NCI-H524 (cell line): ENCODE measurements around the gene FADS6.

ENCODE experiments used
- DNase-seq, 2 experiments: peaks; one replicate each; lab custom pipeline; 2025; lab: John Stamatoyannopoulos, UW

FADS6 gene

DNA sequence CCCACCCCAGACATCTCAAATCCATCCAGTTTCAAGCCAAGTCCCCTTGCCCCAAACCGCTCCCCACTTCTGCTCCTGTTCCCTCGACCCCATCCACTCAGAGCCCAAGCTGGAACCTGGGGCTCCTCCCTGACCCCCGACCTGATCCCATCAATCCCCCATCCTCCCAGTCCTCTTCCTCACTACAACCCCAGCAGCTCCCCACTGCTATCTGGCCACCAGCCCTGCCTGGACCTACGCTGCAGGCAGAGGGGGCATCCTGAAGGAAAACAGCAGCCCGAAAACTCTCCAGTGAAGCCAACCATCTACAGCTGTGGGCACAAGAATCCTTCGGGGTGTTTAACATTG, 24.6 kb downstream of the FADS6 start:
- DNase-seq, result no peak

DNA sequence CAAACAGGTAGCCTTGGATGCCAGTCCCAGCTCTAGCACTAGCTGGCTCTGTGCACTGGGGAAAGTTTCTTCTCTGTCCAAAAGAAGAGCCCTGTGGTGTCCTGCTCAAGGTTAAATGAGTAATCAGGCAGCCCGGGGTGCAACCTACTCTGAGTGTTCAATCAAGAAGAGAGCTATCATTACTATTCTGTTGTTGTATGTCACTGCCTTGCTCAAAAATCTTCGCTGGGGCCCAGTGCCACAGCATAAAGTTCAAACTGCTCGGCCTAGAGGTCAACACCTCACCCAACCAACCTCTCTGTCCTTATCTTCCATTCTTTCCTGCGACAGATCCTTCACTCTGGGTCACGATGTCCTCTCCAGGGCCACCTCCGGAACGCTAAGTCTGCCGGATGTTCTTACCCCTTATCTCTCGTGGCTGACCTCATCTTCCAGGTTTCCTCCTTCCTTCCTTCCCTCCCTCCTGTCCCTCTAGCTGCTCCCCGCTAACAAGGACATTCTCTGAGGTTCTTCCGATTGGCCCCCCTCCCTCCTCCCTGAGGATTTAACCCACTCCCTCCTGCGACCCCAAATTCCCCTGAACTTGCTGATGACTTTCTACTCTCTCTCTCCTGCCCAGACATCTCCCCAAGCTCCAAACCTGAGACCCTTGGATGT, 25.1 kb downstream of the FADS6 start:
- DNase-seq, result no peak

DNA sequence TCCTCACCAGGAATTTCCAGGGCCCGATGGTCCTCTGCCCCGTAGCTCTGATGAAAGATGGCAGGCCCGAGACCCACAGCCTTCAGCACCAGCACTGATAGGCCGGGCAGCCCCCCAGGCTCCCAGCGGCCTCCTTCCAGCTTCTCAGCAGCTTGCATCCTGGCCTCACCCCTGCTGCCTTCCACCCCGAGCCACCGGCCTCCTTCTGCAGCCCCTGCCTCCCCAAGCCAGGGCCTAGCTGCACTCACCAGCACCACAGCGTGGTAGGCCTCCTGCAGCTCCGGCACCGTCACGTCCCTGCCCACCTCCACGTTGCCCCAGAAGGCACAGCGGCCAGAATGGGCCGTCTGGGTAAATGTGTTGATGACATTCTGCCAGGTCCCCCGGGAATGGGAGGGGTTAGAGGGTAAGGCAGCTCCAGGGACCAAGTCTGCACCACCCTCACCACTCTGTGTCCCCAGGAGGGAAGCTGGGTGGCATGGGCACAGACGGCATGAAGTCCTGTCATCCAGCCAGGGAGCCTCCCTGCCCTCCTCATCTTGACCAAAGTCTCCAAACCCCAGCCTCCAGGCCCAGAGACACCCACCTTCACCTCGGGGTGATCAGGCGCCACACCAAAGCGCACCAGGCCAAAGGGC, 27.1 kb downstream of the FADS6 start:
- no peak for DNase-seq

DNA sequence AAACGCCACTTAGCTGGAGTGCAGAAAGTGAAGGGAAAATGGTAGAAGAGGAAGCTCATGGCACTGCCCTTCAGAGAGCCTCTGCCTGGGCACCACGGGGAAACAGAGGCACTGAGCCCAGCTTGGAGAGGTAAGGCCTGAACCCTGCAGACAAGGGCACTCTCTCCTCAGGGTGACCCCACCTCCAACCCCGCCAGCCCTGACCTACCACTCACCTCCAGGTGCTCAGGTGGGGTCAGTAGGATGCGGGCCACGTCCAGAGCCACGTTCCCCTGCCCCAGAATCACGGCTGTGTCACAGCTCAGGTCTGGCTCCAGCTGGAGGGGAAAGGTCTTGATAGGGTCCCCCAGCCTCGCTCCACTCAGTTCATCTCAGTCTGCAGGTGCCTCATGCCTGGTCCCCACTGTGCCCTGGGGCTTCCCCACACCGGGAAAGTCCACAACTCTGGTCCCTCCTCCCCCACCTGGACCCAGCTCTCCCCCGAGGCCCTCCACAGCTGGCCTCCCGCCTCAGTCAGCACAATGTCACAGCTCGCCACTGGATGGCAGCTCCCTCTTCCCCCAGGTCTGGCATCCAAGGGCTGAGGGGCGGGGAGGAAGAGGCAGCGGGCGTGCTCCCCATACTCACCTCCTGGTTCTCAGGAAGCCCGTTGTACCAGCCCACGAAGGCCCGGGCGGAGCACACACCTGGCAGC, 27.8 kb downstream of the FADS6 start:
- peak in 1 of 2 experiments; percentile 37 for DNase-seq

DNA sequence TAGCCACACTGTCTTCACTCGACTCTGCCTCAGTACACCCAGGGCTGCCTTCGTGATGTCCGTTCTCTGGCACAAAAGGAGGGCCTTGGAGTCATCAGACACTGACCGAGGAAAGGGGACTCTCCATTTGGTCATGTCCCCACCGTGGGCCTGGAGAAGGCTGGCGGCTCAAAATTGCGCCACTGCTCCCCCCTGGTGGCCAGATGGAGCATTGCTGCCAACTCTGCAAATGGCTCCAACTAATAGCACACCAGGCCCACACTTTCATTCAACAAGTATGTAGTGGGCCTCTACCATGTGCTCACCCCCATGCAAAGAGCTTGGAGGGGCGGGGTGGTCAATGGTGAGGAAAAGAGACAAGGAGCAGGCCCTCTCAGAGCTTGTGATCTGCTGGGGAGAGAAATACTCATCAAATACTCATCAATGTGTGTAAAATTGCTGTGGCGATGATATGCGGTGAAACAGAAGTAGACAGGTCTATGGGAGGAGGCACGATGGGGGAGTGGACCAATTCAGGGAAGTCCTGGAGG, 28.5 kb downstream of the FADS6 start:
- DNase-seq, result peak; percentile 68 to 82

DNA sequence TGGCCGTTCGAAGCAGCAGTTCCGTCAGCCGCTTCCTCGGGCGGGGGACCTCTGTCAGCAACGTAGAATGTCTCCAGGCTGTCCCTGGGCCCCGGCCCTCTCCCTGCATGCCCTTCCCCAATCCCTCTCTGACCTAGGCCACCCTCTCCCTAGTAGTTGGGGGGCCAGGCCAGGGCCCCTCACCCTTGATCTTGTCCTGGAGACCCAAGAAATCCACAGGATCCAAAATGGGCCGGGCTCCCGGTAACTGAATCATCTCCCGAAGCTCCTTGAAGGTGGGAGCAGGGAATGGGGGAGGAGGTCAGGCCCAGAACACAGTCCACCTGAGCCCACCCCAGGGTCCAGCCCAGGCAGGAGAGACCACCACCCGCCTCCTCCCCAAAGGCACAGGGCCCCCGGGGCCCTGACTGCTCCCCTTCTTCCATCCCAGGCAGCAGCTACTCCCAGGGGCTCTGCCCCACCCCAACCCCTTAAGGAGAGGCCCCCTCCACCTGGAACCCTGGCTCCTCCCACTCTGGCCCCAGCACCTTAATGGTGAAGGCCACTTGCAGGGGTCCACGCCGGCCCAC, 29.1 kb downstream of the FADS6 start:
- DNase-seq, result no peak

DNA sequence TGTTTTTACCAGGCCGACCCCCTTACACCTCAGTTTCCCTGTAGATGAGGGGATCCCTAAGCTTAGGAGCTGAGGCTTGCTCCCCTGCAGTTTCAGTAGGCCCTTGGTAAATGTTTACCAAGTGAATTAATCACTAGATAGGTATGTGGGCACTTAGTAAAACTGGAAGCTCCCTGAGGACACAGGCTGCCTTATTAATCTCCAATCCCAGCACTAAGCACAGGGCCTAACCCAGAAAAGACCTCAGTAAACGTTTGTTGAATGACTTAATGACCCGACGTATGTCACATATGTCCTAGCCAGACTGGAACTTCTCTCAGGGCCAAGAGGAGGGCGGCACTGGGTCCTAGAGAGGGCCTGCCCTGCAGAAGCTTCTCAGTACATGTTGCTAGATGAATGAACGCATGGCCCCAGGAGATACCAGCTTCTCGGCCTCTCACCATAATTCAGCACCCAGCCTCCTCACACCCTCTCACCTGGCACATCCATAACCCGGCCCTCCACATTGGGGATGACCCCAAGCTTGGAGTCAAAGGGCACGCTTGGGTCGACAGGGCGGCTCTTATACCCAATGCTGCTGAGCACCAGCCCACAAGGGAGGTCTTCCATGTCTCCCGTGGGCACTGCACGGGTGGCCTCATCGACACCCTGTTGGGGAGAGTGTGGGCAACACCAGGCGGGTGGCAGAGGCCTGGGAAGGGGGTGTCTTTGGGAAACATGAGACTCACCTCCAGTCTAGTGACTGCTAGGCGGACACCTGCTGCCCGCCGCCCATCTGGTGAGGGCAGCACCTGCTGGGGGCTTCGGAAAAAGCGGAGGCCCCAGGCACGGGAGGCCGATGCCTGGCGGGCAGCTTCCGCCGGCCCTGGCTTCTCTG, 29.8 kb downstream of the FADS6 start:
- no peak for DNase-seq

DNA sequence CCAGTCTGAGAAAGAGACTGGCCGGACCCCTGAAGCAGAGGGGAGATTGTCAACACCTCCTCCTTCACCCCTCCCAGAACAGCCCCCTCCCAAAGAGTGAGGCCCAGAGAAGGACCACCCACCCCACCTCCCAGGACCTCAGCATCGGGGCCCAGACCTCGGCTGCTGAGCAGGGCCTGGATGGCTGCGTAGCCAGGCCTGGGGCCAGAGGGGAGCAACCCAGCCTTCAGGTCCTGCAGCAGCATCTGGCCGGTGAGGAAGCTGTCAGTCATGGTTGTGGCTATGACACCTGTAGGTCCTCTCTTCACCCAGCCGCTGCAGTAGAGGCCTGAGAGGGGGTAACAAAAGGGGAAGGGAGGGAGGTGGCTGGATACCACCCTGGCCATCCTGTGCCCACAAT, 30.5 kb downstream of the FADS6 start:
- no peak for DNase-seq

DNA sequence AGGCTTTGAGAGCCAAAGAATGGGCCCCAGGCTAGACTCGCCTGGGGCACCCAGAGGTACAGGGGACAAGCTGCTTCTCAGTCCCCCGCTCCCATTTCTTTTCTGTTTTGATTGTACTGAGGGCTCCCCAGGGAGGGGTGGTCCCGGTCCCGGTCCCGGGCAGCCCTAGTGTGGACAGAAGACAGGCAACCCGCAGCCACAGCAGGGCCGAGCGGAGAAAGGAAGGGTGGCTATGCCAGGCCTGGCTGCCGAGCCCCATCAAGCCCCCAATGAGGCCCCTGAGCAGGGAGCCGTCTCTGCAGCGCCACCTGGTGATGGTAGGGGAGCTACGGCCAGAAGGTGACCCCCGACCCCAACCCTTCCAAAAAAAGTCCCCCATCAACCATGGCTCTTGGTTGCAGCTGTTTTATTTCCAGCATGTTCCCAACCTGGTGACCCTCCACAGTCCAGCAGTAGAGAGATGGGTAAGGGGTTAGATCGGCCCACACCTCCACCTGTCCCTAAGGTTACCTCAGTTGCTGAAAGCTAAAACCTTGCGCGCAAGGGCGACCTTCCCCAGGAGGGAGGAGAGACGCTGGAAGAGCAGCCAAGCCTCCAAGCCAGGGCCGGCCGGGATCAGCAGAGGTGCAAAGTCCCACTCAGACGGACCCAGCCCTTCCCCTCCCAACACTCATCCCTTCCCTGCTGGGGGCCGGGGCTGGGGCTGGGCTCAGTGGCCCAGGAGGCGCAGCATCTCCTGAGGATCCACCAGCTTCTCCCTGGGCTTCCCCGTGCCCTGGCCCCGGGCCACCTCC, 31.1 kb downstream of the FADS6 start:
- DNase-seq, result peak; percentile 68 to 81

DNA sequence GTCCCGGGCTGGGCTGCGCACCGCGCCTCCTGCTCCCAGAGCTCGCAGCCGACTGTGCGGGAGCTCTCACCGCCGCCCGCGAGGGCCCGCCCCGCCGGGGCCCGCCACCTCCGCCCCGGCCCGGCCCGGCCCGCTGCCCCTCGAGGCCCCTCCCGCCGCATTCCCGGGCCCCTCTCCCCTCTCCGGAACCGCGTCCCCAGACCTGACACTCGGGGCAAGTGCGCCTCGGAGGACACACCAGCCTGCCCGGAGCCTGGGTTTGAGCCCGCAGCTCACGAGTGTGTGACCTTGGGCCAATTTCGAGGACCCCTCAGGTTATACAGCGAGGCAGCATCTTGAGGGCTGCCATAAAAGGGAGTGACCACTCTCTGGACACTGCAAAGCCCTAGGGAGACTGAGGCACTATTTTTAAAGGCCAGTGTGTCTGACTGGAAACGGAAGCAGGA, 31.7 kb downstream of the FADS6 start:
- DNase-seq, result no peak

DNA sequence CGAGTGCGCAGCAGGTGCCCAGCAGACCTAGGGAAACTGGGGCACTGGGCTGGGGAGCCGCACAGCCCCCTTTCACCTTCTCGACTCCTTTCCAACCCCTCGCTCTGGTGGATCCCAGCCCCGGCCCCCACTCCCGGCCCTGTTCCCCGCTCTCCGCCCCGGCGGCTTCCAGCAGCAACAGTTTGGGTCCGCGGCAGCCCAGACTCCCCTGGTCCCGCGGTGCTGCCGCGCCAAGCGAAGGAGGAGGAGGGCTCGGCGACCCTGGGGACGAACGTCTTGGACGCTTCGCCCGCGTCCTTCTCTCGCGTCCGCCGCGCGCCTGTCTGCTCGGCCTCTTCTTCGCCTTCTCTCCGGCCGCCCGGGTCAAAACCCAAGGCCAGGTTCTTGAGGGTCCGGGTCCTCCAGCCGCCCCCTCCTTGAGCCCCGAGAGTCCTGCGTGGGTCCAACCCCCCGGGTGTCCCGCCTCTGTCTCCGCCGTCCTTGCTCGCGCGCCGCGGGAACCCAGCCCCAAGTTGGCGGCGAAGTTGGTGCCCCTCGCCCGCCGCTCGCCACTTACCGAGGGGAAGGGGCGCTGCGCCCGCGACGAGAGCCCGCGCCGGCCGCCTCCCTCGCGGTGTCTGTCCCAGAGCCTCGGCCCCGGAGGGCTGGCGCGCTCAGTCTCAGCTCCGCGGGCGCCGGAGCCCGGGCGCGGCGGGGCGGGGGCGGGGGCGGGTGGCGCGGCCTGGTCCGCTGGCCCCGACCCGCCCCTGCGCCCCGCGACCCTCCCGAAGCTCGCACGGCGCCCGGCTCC, 32.4 kb downstream of the FADS6 start:
- DNase-seq, result peak; percentile 26 to 43

DNA sequence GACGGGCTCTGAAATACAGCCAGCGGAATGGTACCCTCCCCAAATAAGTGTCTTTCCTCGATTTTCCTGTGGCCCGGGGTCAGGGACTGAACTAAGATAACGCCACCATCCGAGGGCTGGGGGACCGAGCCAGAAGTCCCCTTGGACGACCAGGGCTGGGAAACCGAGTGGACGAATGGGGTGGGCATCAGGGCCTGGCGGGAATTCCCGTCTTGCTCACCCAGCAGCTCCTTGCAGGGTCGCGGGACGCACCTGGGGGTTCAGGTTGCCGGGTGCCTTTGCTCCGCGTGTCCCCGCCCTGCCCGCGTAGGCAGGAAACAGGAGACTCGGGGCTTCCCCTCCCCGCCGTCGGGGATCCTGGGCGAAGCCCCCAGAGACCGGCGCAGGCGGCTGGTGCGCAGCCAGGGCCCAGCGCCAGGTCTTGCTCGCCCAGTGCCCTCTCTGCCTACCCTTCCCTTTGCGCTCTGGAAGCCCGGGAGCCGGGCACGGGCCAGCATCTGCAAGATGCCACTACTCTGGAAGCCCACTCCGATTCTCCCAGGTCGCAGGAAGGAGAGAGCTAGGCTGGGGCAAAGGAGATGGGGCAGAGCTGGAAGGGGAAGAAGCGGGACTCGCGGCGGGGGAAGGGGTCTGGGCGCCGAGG, 33.1 kb downstream of the FADS6 start:
- peak; percentile 39 to 56 for DNase-seq

DNA sequence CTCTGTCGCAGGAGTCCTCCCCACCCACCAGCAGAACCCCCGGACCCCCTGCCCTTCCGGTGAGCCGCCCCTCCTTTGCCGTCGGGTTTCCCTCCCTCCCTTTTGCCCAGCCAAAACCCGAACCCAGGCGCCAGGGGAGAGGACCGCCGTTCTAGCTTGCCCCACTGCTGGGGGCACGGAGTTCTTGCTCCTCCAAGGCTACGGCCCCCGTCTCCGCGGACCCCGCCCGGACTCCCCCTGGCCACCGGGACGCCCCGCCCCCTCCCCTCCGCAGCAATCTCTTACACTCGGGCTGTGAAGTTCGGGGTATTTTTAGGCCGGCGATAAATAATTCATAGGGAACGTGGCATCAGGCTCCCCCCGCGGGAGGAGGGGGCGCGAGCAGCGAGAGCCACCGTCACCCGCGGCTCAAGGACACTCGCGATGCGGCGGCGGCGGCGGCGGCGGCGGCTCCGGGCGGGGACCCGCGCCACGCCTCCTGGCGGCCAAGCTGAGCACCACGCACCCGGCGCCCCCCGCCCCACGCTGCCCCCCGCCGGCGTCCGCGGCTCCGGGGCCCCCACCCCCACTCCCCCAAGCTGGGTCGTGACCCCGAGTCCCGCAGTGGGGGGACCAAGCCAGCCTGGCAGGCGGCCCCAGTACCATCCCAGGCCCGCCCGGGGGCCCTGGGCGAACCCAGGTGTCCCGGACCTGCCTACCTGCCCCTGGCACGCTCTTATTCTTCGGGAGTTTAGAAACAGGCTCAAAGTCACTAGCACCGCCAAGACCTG, 33.8 kb downstream of the FADS6 start, which contains the start of gene GRIN2C:
Gene GRIN2C, minus strand, starts transcription at position 427 of the 770 bp plus-strand sequence. CDS start 4,793 bp downstream, outside the sequence.
- peak in 1 of 2 experiments; percentile 42 for DNase-seq

DNA sequence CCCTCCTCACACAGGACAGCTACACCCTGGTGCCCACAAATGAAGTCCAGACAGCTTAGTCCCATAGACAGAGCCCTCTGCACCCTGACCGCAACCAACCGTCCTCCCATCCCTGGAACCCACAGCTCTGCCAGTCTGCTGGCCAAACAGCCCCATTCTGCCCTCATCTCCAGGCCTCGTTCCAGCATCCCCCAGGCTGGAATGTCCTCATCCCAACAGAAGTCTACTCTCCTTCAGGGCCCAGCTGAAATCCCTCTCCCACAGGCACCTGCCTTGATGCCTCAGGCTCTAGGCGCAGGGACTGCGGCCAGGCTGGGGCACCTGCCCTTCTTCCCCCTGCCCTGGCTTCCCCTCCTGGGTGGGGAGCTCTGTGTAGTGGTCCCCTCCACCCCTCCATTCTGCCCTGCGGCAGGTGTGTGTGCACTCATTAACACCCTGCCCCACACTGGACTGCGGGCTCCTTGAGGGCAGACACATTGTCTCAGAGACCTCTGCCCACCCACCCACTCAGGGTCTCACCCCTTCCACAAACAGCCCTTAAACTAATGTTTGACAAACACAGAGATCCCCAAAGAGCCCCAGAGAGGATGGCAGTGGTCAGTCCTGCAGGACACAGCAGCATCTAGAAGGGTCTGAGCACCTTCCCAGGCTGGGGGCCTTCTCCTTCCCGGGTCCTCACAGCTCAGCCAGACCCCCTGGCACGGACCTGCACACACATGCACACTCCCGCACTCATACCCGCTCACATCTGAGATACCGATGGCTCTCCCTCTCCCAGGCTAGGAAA, 34.6 kb downstream of the FADS6 start:
- no peak for DNase-seq

DNA sequence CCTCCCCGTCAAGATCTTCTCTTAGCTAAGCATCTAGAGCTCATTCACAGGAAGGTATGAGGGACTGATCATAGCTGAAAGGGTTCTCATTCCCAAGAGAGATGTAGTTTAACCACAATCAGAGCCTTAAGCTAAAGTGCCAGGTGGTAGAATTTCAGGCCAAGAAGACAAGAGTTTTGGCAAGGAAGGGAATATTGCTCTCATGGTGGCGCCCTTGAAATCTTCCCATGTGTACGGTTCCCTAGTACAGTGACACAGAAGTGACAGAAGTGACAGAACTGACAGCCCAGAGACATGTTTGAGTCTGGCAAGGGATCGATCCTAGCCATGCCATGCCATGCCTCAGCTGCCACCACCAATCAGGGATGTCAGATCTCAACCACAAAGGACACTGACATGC, 36.2 kb downstream of the FADS6 start:
- no peak for DNase-seq

DNA sequence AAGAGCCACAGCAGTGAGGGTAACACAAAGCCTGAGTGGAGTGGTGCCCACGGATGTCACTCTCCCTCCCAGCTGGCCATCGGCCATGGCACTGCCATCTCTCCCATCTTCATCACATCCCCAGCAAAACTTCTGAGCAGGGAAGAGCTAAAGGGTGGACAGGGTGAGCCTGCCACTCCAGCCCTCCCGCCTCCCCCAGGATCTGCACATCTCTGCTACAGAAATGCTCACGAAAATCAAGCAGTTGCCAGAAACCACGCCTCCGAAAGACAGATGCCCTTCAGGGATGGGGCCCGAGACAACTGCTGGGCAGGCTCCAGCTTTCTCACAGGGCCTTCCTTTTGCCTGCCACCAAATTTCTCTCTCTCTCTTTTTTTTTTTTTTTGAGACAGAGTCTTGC, 37.3 kb downstream of the FADS6 start:
- DNase-seq, result peak in 1 of 2 experiments; percentile 43

DNA sequence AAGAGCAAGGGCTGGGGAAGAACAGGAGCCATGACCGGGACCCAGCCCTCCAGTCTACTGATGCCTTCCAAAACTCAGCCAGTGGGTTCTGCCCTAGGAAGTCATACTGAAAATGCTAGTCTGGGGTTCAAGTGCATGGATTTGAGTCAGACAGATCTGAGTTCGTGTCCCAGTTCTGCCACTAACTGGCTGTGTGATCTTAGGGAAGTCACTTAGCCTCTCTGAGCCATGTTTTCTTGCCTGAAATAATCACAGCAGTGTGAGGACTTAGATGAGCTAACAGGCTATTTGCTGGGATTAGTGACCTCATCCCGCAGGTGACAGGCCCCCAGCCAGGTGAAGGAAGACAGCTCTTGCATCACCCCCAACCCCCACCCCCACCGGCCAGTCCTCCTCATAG, 38.1 kb downstream of the FADS6 start:
- no peak for DNase-seq

DNA sequence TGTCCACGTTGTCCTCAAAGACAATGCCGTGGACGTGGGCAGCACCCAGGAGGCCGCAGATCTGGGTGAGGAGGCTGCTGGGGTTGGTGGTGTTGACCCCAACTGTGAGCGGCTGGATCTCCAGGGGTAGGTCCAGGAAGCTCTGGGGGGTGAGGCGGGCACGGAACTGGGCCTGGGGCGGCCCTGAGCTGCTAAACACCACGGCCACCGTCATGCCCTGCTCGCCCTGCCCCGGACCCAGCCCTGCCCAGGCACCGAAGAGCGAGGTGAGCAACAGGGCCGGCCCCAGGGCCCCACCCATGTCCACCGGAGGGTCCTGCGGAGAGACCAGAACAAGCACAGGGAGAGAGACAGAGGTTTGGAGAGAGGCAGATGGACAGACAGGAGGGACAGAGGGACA, 38.6 kb downstream of the FADS6 start:
- no peak for DNase-seq
